ENCODE data around the gene CCDC92. TPM values are rescaled to one million over a fixed set of nuclear protein-coding genes. Genes with fewer than 3 reads are reported as not detected.

The CCDC92 gene
- polyA plus RNA-seq, 2 donors: 14.0 to 17.5 TPM

GRCh38 chr12:123940627-123940966 lies 32.0 kb downstream of the CCDC92 start:
- H3K27me3 ChIP-seq (ENCODE audit: control insufficient read depth in 1 of 2, insufficient read depth in 2 of 2, low read length in 2 of 2): no peaks in the 10 kb centered on the region
- H3K9me3 ChIP-seq (ENCODE audit: control insufficient read depth in 2 of 2, insufficient read depth in 1 of 2, low read depth in 1 of 2, low read length in 1 of 2): no peaks in the 10 kb centered on the region
- peaks cover 0 to 2% of the 10 kb centered on the region in 2 donors for H3K4me1 ChIP-seq (ENCODE audit: control insufficient read depth in 2 of 2, insufficient read depth in 2 of 2, low read length in 1 of 2)
- H3K4me3 ChIP-seq (ENCODE audit: low read depth in 1 of 2, low read length in 2 of 2): no peak overlapping the region
- H3K36me3 ChIP-seq (ENCODE audit: control insufficient read depth in 2 of 2, insufficient read depth in 2 of 2, low read length in 1 of 2): peaks cover 0 to 26% of the 10 kb centered on the region in 2 donors
- WGBS, 2 donors: 96% methylated on average over 9 of the region's 9 CpGs
- no peak overlapping the region for H3K27ac ChIP-seq (ENCODE audit: low read depth in 2 of 2, low read length in 1 of 2)

GRCh38 chr12:123939716-123940626 lies 32.7 kb downstream of the CCDC92 start:
- no peaks in the 10 kb centered on the region for H3K9me3 ChIP-seq (ENCODE audit: control insufficient read depth in 2 of 2, insufficient read depth in 1 of 2, low read depth in 1 of 2, low read length in 1 of 2)
- WGBS, 2 donors: 90% methylated on average over 16 of the region's 16 CpGs
- H3K27ac ChIP-seq (ENCODE audit: low read depth in 2 of 2, low read length in 1 of 2): no peak overlapping the region
- H3K4me3 ChIP-seq (ENCODE audit: low read depth in 1 of 2, low read length in 2 of 2): no peak overlapping the region
- peaks cover 0 to 26% of the 10 kb centered on the region in 2 donors for H3K36me3 ChIP-seq (ENCODE audit: control insufficient read depth in 2 of 2, insufficient read depth in 2 of 2, low read length in 1 of 2)
- peaks cover 0 to 2% of the 10 kb centered on the region in 2 donors for H3K4me1 ChIP-seq (ENCODE audit: control insufficient read depth in 2 of 2, insufficient read depth in 2 of 2, low read length in 1 of 2)
- H3K27me3 ChIP-seq (ENCODE audit: control insufficient read depth in 1 of 2, insufficient read depth in 2 of 2, low read length in 2 of 2): no peaks in the 10 kb centered on the region

- Histone ChIP-seq H3K36me3 (ENCODE audit: control insufficient read depth in 2 of 2, insufficient read depth in 2 of 2, low read length in 1 of 2) (peaks cover 0 to 26% of the 10 kb centered on the region in 2 donors), H3K9me3 (ENCODE audit: control insufficient read depth in 2 of 2, insufficient read depth in 1 of 2, low read depth in 1 of 2, low read length in 1 of 2) (no peaks in the 10 kb centered on the region), H3K27ac (ENCODE audit: low read depth in 2 of 2, low read length in 1 of 2) (no peak overlapping the region), H3K4me1 (ENCODE audit: control insufficient read depth in 2 of 2, insufficient read depth in 2 of 2, low read length in 1 of 2) (peaks cover 0 to 2% of the 10 kb centered on the region in 2 donors), H3K27me3 (ENCODE audit: control insufficient read depth in 1 of 2, insufficient read depth in 2 of 2, low read length in 2 of 2) (no peaks in the 10 kb centered on the region), H3K4me3 (ENCODE audit: low read depth in 1 of 2, low read length in 2 of 2) (no peak overlapping the region)
- 88 to 90% methylated on average over 16 of the region's 16 CpGs for WGBS, 2 donors
Measured at GRCh38 chr12:123938679-123939480, 33.8 kb downstream of the CCDC92 start.

GRCh38 chr12:123937707-123938591 lies 34.7 kb downstream of the CCDC92 start:
- peaks cover 0 to 2% of the 10 kb centered on the region in 2 donors for H3K4me1 ChIP-seq (ENCODE audit: control insufficient read depth in 2 of 2, insufficient read depth in 2 of 2, low read length in 1 of 2)
- H3K36me3 ChIP-seq (ENCODE audit: control insufficient read depth in 2 of 2, insufficient read depth in 2 of 2, low read length in 1 of 2): peaks cover 0 to 24% of the 10 kb centered on the region in 2 donors
- no peak overlapping the region for H3K4me3 ChIP-seq (ENCODE audit: low read depth in 1 of 2, low read length in 2 of 2)
- H3K27ac ChIP-seq (ENCODE audit: low read depth in 2 of 2, low read length in 1 of 2): no peak overlapping the region
- H3K9me3 ChIP-seq (ENCODE audit: control insufficient read depth in 2 of 2, insufficient read depth in 1 of 2, low read depth in 1 of 2, low read length in 1 of 2): no peaks in the 10 kb centered on the region
- 78 to 82% methylated on average over 16 of the region's 16 CpGs for WGBS, 2 donors
- no peaks in the 10 kb centered on the region for H3K27me3 ChIP-seq (ENCODE audit: control insufficient read depth in 1 of 2, insufficient read depth in 2 of 2, low read length in 2 of 2)

- Histone ChIP-seq H3K36me3 (ENCODE audit: control insufficient read depth in 2 of 2, insufficient read depth in 2 of 2, low read length in 1 of 2) (peaks cover 0 to 23% of the 10 kb centered on the region in 2 donors), H3K27me3 (ENCODE audit: control insufficient read depth in 1 of 2, insufficient read depth in 2 of 2, low read length in 2 of 2) (no peaks in the 10 kb centered on the region), H3K27ac (ENCODE audit: low read depth in 2 of 2, low read length in 1 of 2) (no peak overlapping the region), H3K4me1 (ENCODE audit: control insufficient read depth in 2 of 2, insufficient read depth in 2 of 2, low read length in 1 of 2) (peaks cover 0 to 2% of the 10 kb centered on the region in 2 donors), H3K9me3 (ENCODE audit: control insufficient read depth in 2 of 2, insufficient read depth in 1 of 2, low read depth in 1 of 2, low read length in 1 of 2) (no peaks in the 10 kb centered on the region), H3K4me3 (ENCODE audit: low read depth in 1 of 2, low read length in 2 of 2) (no peak overlapping the region)
- WGBS, 2 donors: 93 to 96% methylated on average over 46 of the region's 46 CpGs
Measured at GRCh38 chr12:123936956-123937706, 35.5 kb downstream of the CCDC92 start.

- Histone ChIP-seq H3K4me3 (ENCODE audit: low read depth in 1 of 2, low read length in 2 of 2) (no peak overlapping the region), H3K9me3 (ENCODE audit: control insufficient read depth in 2 of 2, insufficient read depth in 1 of 2, low read depth in 1 of 2, low read length in 1 of 2) (no peaks in the 10 kb centered on the region), H3K27me3 (ENCODE audit: control insufficient read depth in 1 of 2, insufficient read depth in 2 of 2, low read length in 2 of 2) (no peaks in the 10 kb centered on the region), H3K4me1 (ENCODE audit: control insufficient read depth in 2 of 2, insufficient read depth in 2 of 2, low read length in 1 of 2) (peaks cover 0 to 2% of the 10 kb centered on the region in 2 donors), H3K27ac (ENCODE audit: low read depth in 2 of 2, low read length in 1 of 2) (no peak overlapping the region), H3K36me3 (ENCODE audit: control insufficient read depth in 2 of 2, insufficient read depth in 2 of 2, low read length in 1 of 2) (peaks cover 0 to 19% of the 10 kb centered on the region in 2 donors)
- 93 to 94% methylated on average over 18 of the region's 18 CpGs for WGBS, 2 donors
Measured at GRCh38 chr12:123936471-123936870, 36.2 kb downstream of the CCDC92 start.

GRCh38 chr12:123935956-123936355 lies 36.7 kb downstream of the CCDC92 start:
- H3K27me3 ChIP-seq (ENCODE audit: control insufficient read depth in 1 of 2, insufficient read depth in 2 of 2, low read length in 2 of 2): no peaks in the 10 kb centered on the region
- H3K27ac ChIP-seq (ENCODE audit: low read depth in 2 of 2, low read length in 1 of 2): no peak overlapping the region
- H3K4me1 ChIP-seq (ENCODE audit: control insufficient read depth in 2 of 2, insufficient read depth in 2 of 2, low read length in 1 of 2): peaks cover 0 to 2% of the 10 kb centered on the region in 2 donors
- 91 to 92% methylated on average over 7 of the region's 7 CpGs for whole genome bisulfite sequencing, 2 donors
- H3K9me3 ChIP-seq (ENCODE audit: control insufficient read depth in 2 of 2, insufficient read depth in 1 of 2, low read depth in 1 of 2, low read length in 1 of 2): peaks cover 0 to 2% of the 10 kb centered on the region in 2 donors
- H3K36me3 ChIP-seq (ENCODE audit: control insufficient read depth in 2 of 2, insufficient read depth in 2 of 2, low read length in 1 of 2): peaks cover 0 to 19% of the 10 kb centered on the region in 2 donors
- no peak overlapping the region for H3K4me3 ChIP-seq (ENCODE audit: low read depth in 1 of 2, low read length in 2 of 2)

- WGBS, 2 donors: 68 to 81% methylated on average over 9 of the region's 9 CpGs
- H3K9me3 ChIP-seq (ENCODE audit: control insufficient read depth in 2 of 2, insufficient read depth in 1 of 2, low read depth in 1 of 2, low read length in 1 of 2): peaks cover 0 to 2% of the 10 kb centered on the region in 2 donors
Measured at GRCh38 chr12:123934829-123935228, 37.8 kb downstream of the CCDC92 start.

More at GRCh38 chr12:123934829-123935228, 37.8 kb downstream of the CCDC92 start:
- peaks cover 0 to 2% of the 10 kb centered on the region in 2 donors for H3K4me1 ChIP-seq (ENCODE audit: control insufficient read depth in 2 of 2, insufficient read depth in 2 of 2, low read length in 1 of 2)
- H3K36me3 ChIP-seq (ENCODE audit: control insufficient read depth in 2 of 2, insufficient read depth in 2 of 2, low read length in 1 of 2): peaks cover 0 to 14% of the 10 kb centered on the region in 2 donors
- H3K27me3 ChIP-seq (ENCODE audit: control insufficient read depth in 1 of 2, insufficient read depth in 2 of 2, low read length in 2 of 2): no peaks in the 10 kb centered on the region
- no peak overlapping the region for H3K4me3 ChIP-seq (ENCODE audit: low read depth in 1 of 2, low read length in 2 of 2)
- H3K27ac ChIP-seq (ENCODE audit: low read depth in 2 of 2, low read length in 1 of 2): no peak overlapping the region
